SHP77 treated with DMSO at 0.1 percent for 48 hours (cell line): ENCODE measurements around the gene CMIP.

Experiments
- DNase-seq: peaks from one replicate; lab custom pipeline; 2025; lab: John Stamatoyannopoulos, UW

CMIP gene

DNA sequence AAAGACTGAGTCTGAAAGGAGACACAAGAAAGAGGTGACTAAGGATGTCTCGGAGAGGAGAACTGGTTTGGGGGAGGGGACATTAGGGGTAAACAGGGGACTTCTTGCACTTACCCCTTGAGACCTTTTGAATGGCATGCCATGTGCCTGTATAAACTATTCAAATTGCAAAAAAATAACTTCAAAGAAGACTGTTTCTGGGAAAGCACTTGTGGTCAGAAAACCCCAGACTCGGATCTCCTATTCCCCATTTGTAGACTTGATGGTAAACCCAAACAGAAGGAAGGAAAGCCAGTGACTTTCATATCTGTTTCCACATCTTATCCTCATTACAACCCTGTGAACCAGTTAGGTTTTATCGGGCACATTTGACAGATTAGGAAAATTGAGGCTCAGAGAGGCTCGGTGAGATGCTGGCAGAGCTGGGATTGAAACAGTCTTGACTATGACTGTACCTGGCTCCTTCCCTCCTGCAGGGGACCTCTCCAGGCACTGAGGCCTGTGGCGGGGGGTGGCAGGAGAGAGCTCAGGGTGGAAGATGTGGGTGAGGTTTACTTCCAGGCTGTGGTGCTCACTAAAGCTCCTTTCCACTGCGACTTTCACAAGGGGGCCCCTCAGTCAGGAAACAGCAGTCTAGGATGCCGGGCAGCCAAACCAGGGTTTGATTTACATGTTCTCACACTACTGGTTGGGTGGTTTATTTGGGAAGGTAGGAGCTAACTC is 304.0 kb downstream of the CMIP start:
- no peak for DNase-seq

- no peak for DNase-seq
Observed at GRCh38 chr16:81752225-81752875, 307.7 kb downstream of the CMIP start.

DNA sequence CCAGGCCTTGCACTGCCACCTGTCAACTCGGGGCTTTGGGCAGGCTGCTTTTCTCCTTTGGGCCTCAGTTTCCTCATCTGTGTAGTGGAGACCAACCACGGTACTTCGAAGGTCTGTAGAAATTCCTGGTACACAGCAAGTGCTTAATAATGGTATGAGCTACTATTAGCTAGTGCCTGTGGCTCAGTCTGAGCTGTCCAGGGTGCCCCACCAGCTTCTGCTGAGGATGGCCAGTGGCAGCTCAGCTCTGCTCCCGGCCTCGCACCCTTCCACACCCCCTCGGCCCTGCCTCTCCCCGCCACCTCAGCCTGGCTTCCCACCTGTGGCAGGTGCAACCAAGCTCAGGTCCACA is 308.2 kb downstream of the CMIP start:
- no peak for DNase-seq

DNA sequence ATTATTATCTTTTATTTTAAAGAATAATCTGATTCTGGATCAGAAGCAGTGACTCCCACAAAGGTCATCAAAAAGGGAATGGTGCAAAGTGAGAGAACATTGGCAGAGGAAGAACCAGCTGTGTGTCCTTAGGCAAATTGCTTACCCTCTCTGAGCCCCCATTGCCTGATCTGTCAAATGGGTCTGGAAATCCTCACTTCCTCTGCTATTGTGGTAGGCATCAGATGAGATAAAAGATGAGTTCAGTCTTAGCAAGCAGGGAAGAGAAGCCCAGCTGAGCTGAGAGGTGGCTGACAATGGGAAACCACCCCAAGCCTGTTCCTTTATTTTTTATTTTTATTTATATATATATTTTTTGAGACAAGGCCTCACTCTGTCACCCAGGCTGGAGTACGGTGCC is 310.2 kb downstream of the CMIP start:
- DNase-seq, result no peak

GRCh38 chr16:81755915-81756614 is 311.5 kb downstream of the CMIP start:
- DNase-seq, result no peak

- no peak for DNase-seq
Observed at GRCh38 chr16:81756615-81757356, 312.2 kb downstream of the CMIP start.

- DNase-seq, result no peak
Observed at GRCh38 chr16:81758376-81758775, 313.8 kb downstream of the CMIP start.
